ENCODE data around the gene C6orf15.

C6orf15 gene

DNA sequence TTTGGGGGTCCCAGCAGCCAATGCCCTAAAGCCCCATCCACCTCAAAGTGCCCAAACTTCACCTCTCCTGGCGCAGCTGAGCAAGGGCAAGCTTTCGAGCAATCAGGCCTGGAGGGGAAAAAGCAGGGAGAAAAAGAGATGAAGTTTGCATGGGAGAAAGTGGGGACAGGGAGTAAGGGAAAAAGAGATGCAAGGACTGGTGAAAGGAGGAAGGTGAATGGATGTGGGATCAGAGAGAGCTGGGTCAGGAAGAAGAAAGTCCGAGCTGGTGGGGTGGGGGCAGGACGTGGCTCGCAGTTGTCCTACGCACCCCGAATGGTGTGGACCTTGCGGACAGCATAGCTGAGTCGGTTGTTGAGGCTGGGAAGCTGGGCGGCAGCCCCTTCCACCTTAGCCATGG, 33.0 kb upstream of the C6orf15 start:
- H3K9me3 ChIP-seq (ENCODE audit: control insufficient read depth, insufficient read depth, low read length): no peaks in the 10 kb centered on the region
- no peaks in the 10 kb centered on the region for H4K20me1 ChIP-seq (ENCODE audit: control insufficient read depth, insufficient read depth, low read depth, low read length)
- H3K27me3 ChIP-seq (ENCODE audit: control insufficient read depth, low read length): no peaks in the 10 kb centered on the region
- no peaks in the 10 kb centered on the region for H3K9me2 ChIP-seq (replicated peaks; ENCODE audit: control insufficient read depth, low read length)
- H3K4me2 ChIP-seq (ENCODE audit: low read length): no peak overlapping the region
- H3K4me3 ChIP-seq (ENCODE audit: low read length): no peak overlapping the region
- no peak for TF ChIP-seq EZH2phosphoT487 (IDR thresholded peaks at IDR 0.05; ENCODE audit: borderline replicate concordance, low read length)
- TF ChIP-seq, protein P1, sequence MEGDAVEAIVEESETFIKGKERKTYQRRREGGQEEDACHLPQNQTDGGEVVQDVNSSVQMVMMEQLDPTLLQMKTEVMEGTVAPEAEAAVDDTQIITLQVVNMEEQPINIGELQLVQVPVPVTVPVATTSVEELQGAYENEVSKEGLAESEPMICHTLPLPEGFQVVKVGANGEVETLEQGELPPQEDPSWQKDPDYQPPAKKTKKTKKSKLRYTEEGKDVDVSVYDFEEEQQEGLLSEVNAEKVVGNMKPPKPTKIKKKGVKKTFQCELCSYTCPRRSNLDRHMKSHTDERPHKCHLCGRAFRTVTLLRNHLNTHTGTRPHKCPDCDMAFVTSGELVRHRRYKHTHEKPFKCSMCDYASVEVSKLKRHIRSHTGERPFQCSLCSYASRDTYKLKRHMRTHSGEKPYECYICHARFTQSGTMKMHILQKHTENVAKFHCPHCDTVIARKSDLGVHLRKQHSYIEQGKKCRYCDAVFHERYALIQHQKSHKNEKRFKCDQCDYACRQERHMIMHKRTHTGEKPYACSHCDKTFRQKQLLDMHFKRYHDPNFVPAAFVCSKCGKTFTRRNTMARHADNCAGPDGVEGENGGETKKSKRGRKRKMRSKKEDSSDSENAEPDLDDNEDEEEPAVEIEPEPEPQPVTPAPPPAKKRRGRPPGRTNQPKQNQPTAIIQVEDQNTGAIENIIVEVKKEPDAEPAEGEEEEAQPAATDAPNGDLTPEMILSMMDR (IDR thresholded peaks at IDR 0.05; ENCODE audit: low read depth, low read length, poor library complexity, severe bottlenecking): no peak
- H3K79me2 ChIP-seq (ENCODE audit: control insufficient read depth, low read length): no peaks in the 10 kb centered on the region
- H3K4me1 ChIP-seq (ENCODE audit: control insufficient read depth, low read length): no peaks in the 10 kb centered on the region
- H3K36me3 ChIP-seq (ENCODE audit: control insufficient read depth, low read length): peaks cover 17% of the 10 kb centered on the region
- H3K27ac ChIP-seq (ENCODE audit: low read depth, low read length): no peak overlapping the region
- H3F3A ChIP-seq (ENCODE audit: control insufficient read depth, insufficient read depth): no peaks in the 10 kb centered on the region

DNA sequence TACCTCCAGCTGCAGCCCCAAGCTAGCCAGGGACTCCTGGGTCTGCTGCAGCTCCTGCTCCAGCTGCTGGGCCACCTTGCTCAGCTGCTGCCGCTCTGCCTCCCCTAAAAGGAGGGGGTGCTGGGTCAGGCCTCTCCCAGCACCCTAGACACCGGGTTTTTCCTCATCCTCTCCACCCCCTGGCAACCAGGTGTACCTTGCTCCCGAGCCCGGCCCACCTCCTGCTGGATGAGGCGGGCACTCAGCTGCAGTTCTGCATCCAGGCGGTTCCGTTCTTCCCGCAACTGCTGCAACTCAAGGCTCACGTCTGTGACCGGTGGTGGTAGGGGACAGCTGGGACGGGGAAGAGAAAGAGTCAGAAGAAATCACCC, 32.6 kb upstream of the C6orf15 start:
- no peak overlapping the region for H3K27ac ChIP-seq (ENCODE audit: low read depth, low read length)
- no peaks in the 10 kb centered on the region for H3K27me3 ChIP-seq (ENCODE audit: control insufficient read depth, low read length)
- no peaks in the 10 kb centered on the region for H3K79me2 ChIP-seq (ENCODE audit: control insufficient read depth, low read length)
- no peaks in the 10 kb centered on the region for H3K9me2 ChIP-seq (replicated peaks; ENCODE audit: control insufficient read depth, low read length)
- no peaks in the 10 kb centered on the region for H3K9me3 ChIP-seq (ENCODE audit: control insufficient read depth, insufficient read depth, low read length)
- no peak for TF ChIP-seq EZH2phosphoT487 (IDR thresholded peaks at IDR 0.05; ENCODE audit: borderline replicate concordance, low read length)
- TF ChIP-seq, protein P1 (IDR thresholded peaks at IDR 0.05; ENCODE audit: low read depth, low read length, poor library complexity, severe bottlenecking): no peak
- H3F3A ChIP-seq (ENCODE audit: control insufficient read depth, insufficient read depth): no peaks in the 10 kb centered on the region
- H3K36me3 ChIP-seq (ENCODE audit: control insufficient read depth, low read length): peaks cover 15% of the 10 kb centered on the region
- no peak overlapping the region for H3K4me3 ChIP-seq (ENCODE audit: low read length)
- no peaks in the 10 kb centered on the region for H3K4me1 ChIP-seq (ENCODE audit: control insufficient read depth, low read length)
- H3K4me2 ChIP-seq (ENCODE audit: low read length): no peak overlapping the region
- no peaks in the 10 kb centered on the region for H4K20me1 ChIP-seq (ENCODE audit: control insufficient read depth, insufficient read depth, low read depth, low read length)

DNA sequence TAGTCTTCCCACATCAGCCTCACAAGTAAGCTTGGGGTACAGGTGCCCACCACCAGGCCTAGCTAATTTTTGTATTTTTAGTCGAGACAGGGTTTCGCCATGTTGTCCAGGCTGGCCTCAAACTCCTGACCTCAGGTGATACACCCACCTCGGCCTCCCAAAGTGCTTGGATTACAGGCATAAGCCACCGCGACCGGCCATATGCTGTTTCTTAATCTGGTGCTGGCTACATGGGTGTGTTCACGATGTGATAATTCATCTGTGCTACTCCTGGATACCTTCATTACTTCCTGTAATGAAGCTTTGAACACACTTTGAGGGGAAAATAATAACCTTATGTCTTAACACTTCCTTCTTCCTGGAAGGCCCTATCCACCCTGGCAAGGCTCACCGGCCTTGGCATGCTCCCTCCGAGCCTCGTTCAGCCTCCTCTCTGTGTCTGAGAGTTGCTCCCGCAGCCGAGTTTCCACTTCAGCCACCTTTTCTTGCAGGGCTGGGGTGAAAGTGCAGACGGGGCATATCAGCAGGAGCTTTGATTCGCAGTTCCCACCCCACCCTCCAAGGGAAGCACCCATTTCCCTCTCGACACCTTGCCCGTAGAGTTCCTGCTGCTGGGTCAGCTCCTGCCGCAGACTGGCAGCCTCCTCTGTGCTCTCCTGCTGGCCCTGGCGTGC, 32.1 kb upstream of the C6orf15 start:
- H3K79me2 ChIP-seq (ENCODE audit: control insufficient read depth, low read length): no peaks in the 10 kb centered on the region
- no peaks in the 10 kb centered on the region for H3K9me3 ChIP-seq (ENCODE audit: control insufficient read depth, insufficient read depth, low read length)
- H3K27ac ChIP-seq (ENCODE audit: low read depth, low read length): no peak overlapping the region
- no peaks in the 10 kb centered on the region for H3K4me1 ChIP-seq (ENCODE audit: control insufficient read depth, low read length)
- H3K4me2 ChIP-seq (ENCODE audit: low read length): no peak overlapping the region
- no peak for TF ChIP-seq EZH2phosphoT487 (IDR thresholded peaks at IDR 0.05; ENCODE audit: borderline replicate concordance, low read length)
- TF ChIP-seq, protein P1 (IDR thresholded peaks at IDR 0.05; ENCODE audit: low read depth, low read length, poor library complexity, severe bottlenecking): no peak
- no peak overlapping the region for H3K4me3 ChIP-seq (ENCODE audit: low read length)
- peaks cover 12% of the 10 kb centered on the region for H3K36me3 ChIP-seq (ENCODE audit: control insufficient read depth, low read length)
- H3K9me2 ChIP-seq (replicated peaks; ENCODE audit: control insufficient read depth, low read length): no peaks in the 10 kb centered on the region
- H3F3A ChIP-seq (ENCODE audit: control insufficient read depth, insufficient read depth): no peaks in the 10 kb centered on the region
- no peaks in the 10 kb centered on the region for H3K27me3 ChIP-seq (ENCODE audit: control insufficient read depth, low read length)
- H4K20me1 ChIP-seq (ENCODE audit: control insufficient read depth, insufficient read depth, low read depth, low read length): no peaks in the 10 kb centered on the region
